Hepatocyte (in vitro differentiated cells): ENCODE results near the gene GRP. TPM values are rescaled to one million over a fixed set of nuclear protein-coding genes. Genes with fewer than 3 reads are reported as not detected.

ENCODE experiments used
- DNase-seq: peaks from one replicate; pipeline ENCODE4 v3.0.0-alpha.2; 2016; ENCODE audit warnings: low spot score
- H2AFZ ChIP-seq: fragments of 200-600 bp; sonication (generic); 2 replicates; pipeline ENCODE4 v1.6.0; 2016; ENCODE audit warnings: antibody characterized with exemption, mild to moderate bottlenecking
- H3K27ac ChIP-seq: fragments of 200-600 bp; sonication (generic); 2 replicates; pipeline ENCODE4 v1.5.1; 2016; ENCODE audit warnings: mild to moderate bottlenecking
- H3K27me3 ChIP-seq: fragments of 200-600 bp; sonication (generic); 2 replicates; pipeline ENCODE4 v1.6.1; 2016
- H3K36me3 ChIP-seq: fragments of 200-600 bp; sonication (generic); replicated peaks from 2 replicates; pipeline ENCODE4 v1.5.1; 2016; ENCODE audit warnings: low read depth; ENCODE audit not compliant: insufficient read depth
- H3K4me1 ChIP-seq: fragments of 200-600 bp; sonication (generic); 2 replicates; pipeline ENCODE4 v1.5.1; 2016; ENCODE audit warnings: mild to moderate bottlenecking, moderate library complexity; ENCODE audit not compliant: insufficient read depth
- H3K4me2 ChIP-seq: fragments of 200-600 bp; sonication (generic); 2 replicates; pipeline ENCODE4 v1.6.0; 2016
- H3K4me3 ChIP-seq: fragments of 200-600 bp; sonication (generic); 2 replicates; pipeline ENCODE4 v1.5.1; 2016; ENCODE audit warnings: mild to moderate bottlenecking
- H3K79me2 ChIP-seq: fragments of 200-600 bp; sonication (generic); 2 replicates; pipeline ENCODE4 v1.6.0; 2017; ENCODE audit warnings: mild to moderate bottlenecking
- H3K9me2 ChIP-seq: fragments of 200-600 bp; sonication (generic); replicated peaks from 2 replicates; pipeline ENCODE4 v1.6.0; 2017; ENCODE audit warnings: mild to moderate bottlenecking; ENCODE audit not compliant: insufficient read depth
- H3K9me3 ChIP-seq: fragments of 200-600 bp; sonication (generic); 2 replicates; pipeline ENCODE4 v1.5.1; 2016; ENCODE audit warnings: low read depth, mild to moderate bottlenecking
- H4K20me1 ChIP-seq: fragments of 200-600 bp; sonication (generic); 2 replicates; pipeline ENCODE4 v1.6.0; 2016; ENCODE audit warnings: mild to moderate bottlenecking; ENCODE audit not compliant: insufficient read depth, poor library complexity, severe bottlenecking
- CTCF ChIP-seq: fragments of 200-600 bp; sonication (generic); IDR thresholded peaks from 2 replicates; pipeline ENCODE4 v1.5.1; 2016; ENCODE audit warnings: antibody characterized with exemption, mild to moderate bottlenecking; ENCODE audit not compliant: poor library complexity
- EZH2 ChIP-seq: fragments of 200-600 bp; sonication (generic); IDR thresholded peaks from 2 replicates; pipeline ENCODE4 v1.6.1; 2016; ENCODE audit warnings: antibody characterized with exemption, mild to moderate bottlenecking, borderline replicate concordance
- EZH2phosphoT487 ChIP-seq: fragments of 200-600 bp; sonication (generic); IDR thresholded peaks from one replicate; pipeline ENCODE4 v1.6.1; 2018; ENCODE audit warnings: antibody characterized with exemption, mild to moderate bottlenecking, low read depth, moderate library complexity; ENCODE audit not compliant: unreplicated experiment, severe bottlenecking
- WGBS: methylation state at CpG from one replicate; pipeline ENCODE4 v1.1.6; 2016; ENCODE audit warnings: low lambda C conversion rate; ENCODE audit errors: missing lambda C conversion rate; 5-methylcytosine and 5-hydroxymethylcytosine counted together
- polyA plus RNA-seq: library from polyadenylated mRNA; unstranded; fragments of >200 nt; fragmentation: Nextera tagmentation; extraction: Ambion mirVana; gene quantifications from 2 replicates; pipeline ENCODE4 v1.2.1, GENCODE V29; 2016
- total RNA-seq: library from RNA; depleted of rRNA; stranded (reverse); fragments of >200 nt; gene quantifications from 2 replicates; pipeline ENCODE4 v1.2.3, GENCODE V29; 2014

Gene GRP
- total and polyA plus RNA-seq, 2 experiments from 2014 or later: 0.71 to 2.6 TPM

GRCh38 chr18:59269563-59270119 is 49.7 kb downstream of the GRP start:
- no peaks in the 10 kb centered on the region for H3K9me3 ChIP-seq
- TF ChIP-seq CTCF: no peak
- TF ChIP-seq EZH2phosphoT487: no peak
- TF ChIP-seq EZH2: peak; percentile 68
- H3K36me3 ChIP-seq: no peaks in the 10 kb centered on the region
- H2AFZ ChIP-seq: peak overlapping the region; percentile 63
- peak overlapping the region; percentile 86 for H3K4me2 ChIP-seq
- no peaks in the 10 kb centered on the region for H4K20me1 ChIP-seq
- no peak overlapping the region for H3K27ac ChIP-seq
- H3K27me3 ChIP-seq: peaks cover 98% of the 10 kb centered on the region
- WGBS: 5% methylated on average over 17 of the region's 17 CpGs
- no peaks in the 10 kb centered on the region for H3K79me2 ChIP-seq
- H3K4me3 ChIP-seq: peak overlapping the region; percentile 23
- H3K9me2 ChIP-seq: no peaks in the 10 kb centered on the region
- DNase-seq: no peak
- peaks cover 17% of the 10 kb centered on the region for H3K4me1 ChIP-seq

GRCh38 chr18:59270689-59271257 is 50.8 kb downstream of the GRP start:
- 20% methylated on average over 4 of the region's 4 CpGs for WGBS
- H3K27ac ChIP-seq: no peak overlapping the region
- TF ChIP-seq EZH2 (no peak), CTCF (no peak), EZH2phosphoT487 (no peak)
- H2AFZ ChIP-seq: no peak overlapping the region
- H3K36me3 ChIP-seq: no peaks in the 10 kb centered on the region
- DNase-seq: no peak
- H3K4me1 ChIP-seq: peaks cover 17% of the 10 kb centered on the region
- H3K79me2 ChIP-seq: no peaks in the 10 kb centered on the region
- no peak overlapping the region for H3K4me3 ChIP-seq
- no peak overlapping the region for H3K4me2 ChIP-seq
- H3K9me3 ChIP-seq: no peaks in the 10 kb centered on the region
- no peaks in the 10 kb centered on the region for H3K9me2 ChIP-seq
- H4K20me1 ChIP-seq: no peaks in the 10 kb centered on the region
- peaks cover 98% of the 10 kb centered on the region for H3K27me3 ChIP-seq

GRCh38 chr18:59271606-59272220 is 51.8 kb downstream of the GRP start:
- no peak overlapping the region for H3K27ac ChIP-seq
- no peaks in the 10 kb centered on the region for H3K79me2 ChIP-seq
- H3K9me2 ChIP-seq: no peaks in the 10 kb centered on the region
- H3K9me3 ChIP-seq: no peaks in the 10 kb centered on the region
- DNase-seq: no peak
- H3K36me3 ChIP-seq: no peaks in the 10 kb centered on the region
- WGBS: 23% methylated on average over 14 of the region's 14 CpGs
- H2AFZ ChIP-seq: no peak overlapping the region
- H3K4me1 ChIP-seq: peaks cover 17% of the 10 kb centered on the region
- H4K20me1 ChIP-seq: no peaks in the 10 kb centered on the region
- TF ChIP-seq CTCF (no peak), EZH2 (peak; percentile 49)
- no peak overlapping the region for H3K4me3 ChIP-seq
- H3K27me3 ChIP-seq: peaks cover 98% of the 10 kb centered on the region
- no peak overlapping the region for H3K4me2 ChIP-seq
